Astrocyte of the cerebellum (primary cell): ENCODE measurements around the gene TAS2R30.

ENCODE experiments used
- DNase-seq: peaks from one replicate; pipeline ENCODE4 v3.0.0-alpha.2; 2011; ENCODE audit warnings: low read depth
- H3K4me3 ChIP-seq: 2 replicates; pipeline ENCODE4 v1.5.1; 2011; ENCODE audit warnings: mild to moderate bottlenecking, low read depth, low read length, moderate library complexity
- CTCF ChIP-seq: IDR thresholded peaks from 2 replicates; pipeline ENCODE4 v1.5.1; 2012; ENCODE audit warnings: low read length, low read depth, moderate library complexity, mild to moderate bottlenecking; ENCODE audit errors: missing control alignments
- in situ Hi-C: cut with HindIII; loops from 2 replicates; pipeline ENCODE4 v1.10.0; 2017; ENCODE audit warnings: low sequenced_read_pairs

Gene TAS2R30

GRCh38 chr12:11154400-11154925, 20.0 kb upstream of the TAS2R30 start:
- in situ Hi-C loops, result no loop called here
- TF ChIP-seq CTCF, result no peak
- H3K4me3 ChIP-seq, result no peak overlapping the region
- no peak for DNase-seq

GRCh38 chr12:11152725-11153124, 18.3 kb upstream of the TAS2R30 start:
- no peak for TF ChIP-seq CTCF

GRCh38 chr12:11150832-11151231, 16.4 kb upstream of the TAS2R30 start:
- no peak overlapping the region for H3K4me3 ChIP-seq
- in situ Hi-C loops, result no loop called here
- no peak for TF ChIP-seq CTCF
- no peak for DNase-seq

More at GRCh38 chr12:11152725-11153124, 18.3 kb upstream of the TAS2R30 start:
- no peak overlapping the region for H3K4me3 ChIP-seq
- in situ Hi-C loops, result no loop called here
- no peak for DNase-seq

- in situ Hi-C loops, result no loop called here
- DNase-seq, result no peak
These were observed 13.0 kb upstream of the TAS2R30 start for GRCh38 chr12:11147420-11147819.

GRCh38 chr12:11144297-11144696, 9.9 kb upstream of the TAS2R30 start:
- no peak for TF ChIP-seq CTCF
- no peak for DNase-seq
- no peak overlapping the region for H3K4me3 ChIP-seq
- in situ Hi-C loops, result no loop called here

More at GRCh38 chr12:11147420-11147819, 13.0 kb upstream of the TAS2R30 start:
- no peak for TF ChIP-seq CTCF
- no peak overlapping the region for H3K4me3 ChIP-seq

GRCh38 chr12:11143352-11143751, 8.9 kb upstream of the TAS2R30 start:
- in situ Hi-C loops, result no loop called here
- DNase-seq, result no peak
- no peak overlapping the region for H3K4me3 ChIP-seq
- TF ChIP-seq CTCF, result no peak
